HepG2 (cell line): ENCODE data around the gene ACSM2B. TPM values are rescaled to one million over a fixed set of nuclear protein-coding genes. Genes with fewer than 3 reads are reported as not detected.

ENCODE experiments used
- ARNT2 ChIP-seq: sonication (generic); formaldehyde crosslinking; IDR thresholded peaks from 2 replicates; pipeline ENCODE4 v1.8.0; 2022; ENCODE audit warnings: mild to moderate bottlenecking, low read depth, missing genetic modification reagents, moderate library complexity
- ERF ChIP-seq: IDR thresholded peaks from 2 replicates; pipeline ENCODE4 v1.6.1; 2018; ENCODE audit warnings: missing biosample characterization, missing genetic modification reagents
- GABPA ChIP-seq, 2 experiments: IDR thresholded peaks; 2 replicates each; pipeline ENCODE4 v1.6.1; 2011 to 2016; ENCODE audit warnings: low read depth in 2 of 2, low read length in 1 of 2, missing biosample characterization in 1 of 2, missing genetic modification characterization in 1 of 2
- HOXD1 ChIP-seq: sonication (generic); formaldehyde crosslinking; IDR thresholded peaks from 2 replicates; pipeline ENCODE4 v1.5.0; 2020; ENCODE audit warnings: missing genetic modification reagents
- JUN ChIP-seq: sonication (generic); formaldehyde crosslinking; IDR thresholded peaks from 2 replicates; pipeline ENCODE4 v1.4.0; 2020; ENCODE audit warnings: mild to moderate bottlenecking, missing genetic modification reagents
- KDM5B ChIP-seq: sonication (generic); formaldehyde crosslinking; IDR thresholded peaks from 2 replicates; pipeline ENCODE4 v1.4.0; 2020; ENCODE audit warnings: missing genetic modification reagents, mild to moderate bottlenecking, borderline replicate concordance
- KLF16 ChIP-seq, 2 experiments: sonication (generic) in 1 of 2; formaldehyde crosslinking in 1 of 2; IDR thresholded peaks; 2 replicates each; pipeline versions ENCODE4 v1.6.1 to v1.8.0; 2016 to 2023; ENCODE audit warnings: missing genetic modification reagents in 2 of 2, missing compliant biosample characterization in 1 of 2
- NFYB ChIP-seq: sonication (generic); formaldehyde crosslinking; IDR thresholded peaks from 2 replicates; pipeline ENCODE4 v1.4.0; 2020; ENCODE audit warnings: missing genetic modification reagents
- NKX3-1 ChIP-seq: sonication (generic); formaldehyde crosslinking; IDR thresholded peaks from 2 replicates; pipeline ENCODE4 v1.5.0; 2020; ENCODE audit warnings: missing genetic modification reagents
- NR2F2 ChIP-seq: IDR thresholded peaks from 2 replicates; pipeline ENCODE4 v1.6.1; 2012; ENCODE audit warnings: low read depth, inconsistent platforms, borderline replicate concordance
- PRMT3 ChIP-seq: sonication (generic); formaldehyde crosslinking; IDR thresholded peaks from 2 replicates; pipeline ENCODE4 v1.8.1; 2022; ENCODE audit warnings: low read depth, mild to moderate bottlenecking, moderate library complexity, missing genetic modification reagents, borderline replicate concordance
- RFX5 ChIP-seq: IDR thresholded peaks from 2 replicates; pipeline ENCODE4 v1.6.1; 2011; ENCODE audit warnings: low read depth, low read length, improper control_type of control experiment
- RORA ChIP-seq: sonication (generic); formaldehyde crosslinking; IDR thresholded peaks from 2 replicates; pipeline ENCODE4 v1.5.0; 2020; ENCODE audit warnings: mild to moderate bottlenecking, missing genetic modification reagents, moderate library complexity
- SIN3B ChIP-seq: fragments of 150-350 bp; IDR thresholded peaks from 2 replicates; pipeline ENCODE4 v1.6.1; 2014; ENCODE audit warnings: low read length
- ZFP1 ChIP-seq: IDR thresholded peaks from 2 replicates; pipeline ENCODE4 v1.6.1; 2016
- ZKSCAN5 ChIP-seq: sonication (generic); formaldehyde crosslinking; IDR thresholded peaks from 2 replicates; pipeline ENCODE4 v1.5.1; 2020; ENCODE audit warnings: mild to moderate bottlenecking, missing genetic modification reagents
- ZNF546 ChIP-seq: sonication (generic); formaldehyde crosslinking; conservative IDR thresholded peaks from 2 replicates; pipeline ENCODE4 v1.8.1; 2023; ENCODE audit warnings: mild to moderate bottlenecking, missing genetic modification reagents
- ZNF598 ChIP-seq: sonication (generic); formaldehyde crosslinking; IDR thresholded peaks from 2 replicates; pipeline ENCODE4 v1.5.1; 2020; ENCODE audit warnings: mild to moderate bottlenecking, missing genetic modification reagents, borderline replicate concordance
- ZNF607 ChIP-seq: sonication (generic); formaldehyde crosslinking; IDR thresholded peaks from 2 replicates; pipeline ENCODE4 v1.5.1; 2020; ENCODE audit warnings: missing genetic modification reagents, mild to moderate bottlenecking, borderline replicate concordance
- ZNF644 ChIP-seq: IDR thresholded peaks from 2 replicates; pipeline ENCODE4 v1.6.1; 2016; ENCODE audit warnings: low read depth
- ZNF768 ChIP-seq: sonication (generic); formaldehyde crosslinking; IDR thresholded peaks from 2 replicates; pipeline ENCODE4 v1.4.0; 2020; ENCODE audit warnings: missing genetic modification reagents
- ZNF776 ChIP-seq: sonication (generic); formaldehyde crosslinking; IDR thresholded peaks from 2 replicates; pipeline ENCODE4 v1.4.0; 2020; ENCODE audit warnings: mild to moderate bottlenecking, missing genetic modification reagents
- ZNF780A ChIP-seq: sonication (generic); formaldehyde crosslinking; IDR thresholded peaks from 2 replicates; pipeline ENCODE4 v1.8.0; 2022; ENCODE audit warnings: mild to moderate bottlenecking, missing genetic modification reagents, moderate library complexity
- ZNF782 ChIP-seq: sonication (generic); formaldehyde crosslinking; IDR thresholded peaks from 2 replicates; pipeline ENCODE4 v1.4.0; 2020; ENCODE audit warnings: missing genetic modification reagents, mild to moderate bottlenecking, borderline replicate concordance
- ZSCAN20 ChIP-seq: sonication (generic); formaldehyde crosslinking; IDR thresholded peaks from 2 replicates; pipeline ENCODE4 v1.4.0; 2020; ENCODE audit warnings: missing genetic modification reagents, mild to moderate bottlenecking, borderline replicate concordance
- polyA plus RNA-seq, 8 experiments: library from polyadenylated mRNA; depleted of rRNA in 3 of 8; stranded (reverse) in 7 of 8; unstranded in 1 of 8; fragments of >200 nt; fragmentation: Illumina TruSeq in 4 of 8; extraction: Trizol in 4 of 8; gene quantifications; 2 replicates each; pipeline versions ENCODE4 v1.2.1 to v1.2.3, GENCODE V29; 2011 to 2016; ENCODE audit warnings: low read depth in 4 of 8, missing spikeins in 1 of 8, mixed read lengths in 1 of 8; ENCODE audit not compliant: insufficient read depth in 1 of 8
- total RNA-seq, 5 experiments: library from RNA; depleted of rRNA; stranded (reverse); fragments of >200 nt; fragmentation: Illumina TruSeq; extraction: Trizol; gene quantifications; 2 replicates each; pipeline ENCODE4 v1.2.3, GENCODE V29; 2016; ENCODE audit warnings: low read depth in 1 of 5
- TF ChIP-seq, protein P1 (sequence below): sonication (generic); formaldehyde crosslinking; IDR thresholded peaks from 2 replicates; pipeline ENCODE4 v1.8.1; 2023; ENCODE audit warnings: missing genetic modification reagents, inconsistent platforms, borderline replicate concordance
- TF ChIP-seq, protein P2 (sequence below): sonication (generic); formaldehyde crosslinking; IDR thresholded peaks from 2 replicates; pipeline ENCODE4 v1.4.0; 2020; ENCODE audit warnings: missing genetic modification reagents, low read depth, mild to moderate bottlenecking, borderline replicate concordance
- TF ChIP-seq, protein P3 (sequence below): sonication (generic); formaldehyde crosslinking; IDR thresholded peaks from 2 replicates; pipeline ENCODE4 v1.5.1; 2020; ENCODE audit warnings: missing genetic modification reagents, mild to moderate bottlenecking, borderline replicate concordance
- TF ChIP-seq, protein P4 (sequence below): sonication (generic); formaldehyde crosslinking; conservative IDR thresholded peaks from 2 replicates; pipeline ENCODE4 v1.5.0; 2020; ENCODE audit warnings: missing genetic modification reagents

ACSM2B gene
- total and polyA plus RNA-seq, 2 of the 13 experiments (the other 11 are each of a cell fraction or from before 2014, with no cell fraction given) = 22.9 to 34.0 TPM

DNA sequence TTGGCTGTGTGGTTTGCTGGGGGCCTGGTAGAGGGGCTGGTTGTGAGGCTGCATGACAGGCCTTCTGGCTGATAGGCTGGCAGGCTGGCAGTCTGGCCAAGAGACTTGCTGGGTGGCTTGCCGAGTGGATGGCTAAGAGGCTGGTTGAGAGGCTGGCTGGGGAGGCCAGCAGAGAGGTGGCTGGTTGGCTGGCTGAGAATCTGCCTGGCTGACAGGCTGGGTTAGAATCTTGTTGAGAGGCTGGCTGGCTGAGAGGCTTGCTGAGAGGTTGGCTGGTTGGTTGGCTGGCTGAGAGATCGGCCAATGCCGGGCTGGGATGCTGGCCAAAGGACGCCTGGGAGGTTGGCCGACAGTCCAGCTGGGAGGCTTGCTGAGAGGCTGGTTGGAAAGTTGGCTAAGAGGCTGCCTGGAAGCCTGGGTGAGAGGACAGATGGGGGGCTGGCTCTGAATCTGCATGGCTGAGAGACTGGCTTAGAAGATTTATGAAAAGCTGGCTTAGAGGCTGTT, 35.9 kb upstream of the ACSM2B start (continued):
- TF ChIP-seq ZNF782 (CRISPR knock-in tag) (no peak), RFX5 (no peak), ZNF644 (peak; percentile 50; the same call in 1 of the 2 replicates), ERF (CRISPR knock-in tag) (no peak), ZNF768 (CRISPR knock-in tag) (no peak), GABPA (IDR thresholded peaks at IDR 0.05; ENCODE audit: low read depth, low read length) (no peak), GABPA (CRISPR knock-in tag; IDR thresholded peaks at IDR 0.05; ENCODE audit: low read depth) (no peak), ZNF780A (no peak), ZNF776 (no peak), ZNF607 (CRISPR knock-in tag) (no peak), PRMT3 (CRISPR knock-in tag) (no peak), NR2F2 (no peak), ZSCAN20 (CRISPR knock-in tag) (0 out of 2 replicates have a peak, but pooled peaks have one; percentile 21), JUN (no peak), HOXD1 (CRISPR knock-in tag) (no peak), ZNF546 (peak; percentile 38; the same call in 1 of the 2 replicates), KLF16 (CRISPR knock-in tag; IDR thresholded peaks at IDR 0.05) (no peak), NKX3-1 (CRISPR knock-in tag) (no peak), ZNF598 (CRISPR knock-in tag) (0 out of 2 replicates have a peak, but pooled peaks have one; percentile 6), ARNT2 (CRISPR knock-in tag) (0 out of 2 replicates have a peak, but pooled peaks have one; percentile 32), ZFP1 (CRISPR knock-in tag) (no peak), NFYB (0 out of 2 replicates have a peak, but pooled peaks have one; percentile 39), SIN3B (no peak), KDM5B (no peak; the same call in 1 of the 2 replicates), ZKSCAN5 (no peak), RORA (CRISPR knock-in tag) (no peak)
- TF ChIP-seq, protein P1, sequence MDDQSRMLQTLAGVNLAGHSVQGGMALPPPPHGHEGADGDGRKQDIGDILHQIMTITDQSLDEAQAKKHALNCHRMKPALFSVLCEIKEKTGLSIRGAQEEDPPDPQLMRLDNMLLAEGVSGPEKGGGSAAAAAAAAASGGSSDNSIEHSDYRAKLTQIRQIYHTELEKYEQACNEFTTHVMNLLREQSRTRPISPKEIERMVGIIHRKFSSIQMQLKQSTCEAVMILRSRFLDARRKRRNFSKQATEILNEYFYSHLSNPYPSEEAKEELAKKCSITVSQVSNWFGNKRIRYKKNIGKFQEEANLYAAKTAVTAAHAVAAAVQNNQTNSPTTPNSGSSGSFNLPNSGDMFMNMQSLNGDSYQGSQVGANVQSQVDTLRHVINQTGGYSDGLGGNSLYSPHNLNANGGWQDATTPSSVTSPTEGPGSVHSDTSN (CRISPR knock-in tag) = no peak
- TF ChIP-seq, protein P2, sequence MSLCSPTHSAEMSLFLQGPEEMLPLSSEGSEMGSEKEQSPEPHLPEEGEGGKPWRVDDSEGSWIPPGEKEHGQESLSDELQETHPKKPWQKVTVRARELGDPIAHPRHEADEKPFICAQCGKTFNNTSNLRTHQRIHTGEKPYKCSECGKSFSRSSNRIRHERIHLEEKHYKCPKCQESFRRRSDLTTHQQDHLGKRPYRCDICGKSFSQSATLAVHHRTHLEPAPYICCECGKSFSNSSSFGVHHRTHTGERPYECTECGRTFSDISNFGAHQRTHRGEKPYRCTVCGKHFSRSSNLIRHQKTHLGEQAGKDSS (CRISPR knock-in tag) = no peak
- TF ChIP-seq, protein P3, sequence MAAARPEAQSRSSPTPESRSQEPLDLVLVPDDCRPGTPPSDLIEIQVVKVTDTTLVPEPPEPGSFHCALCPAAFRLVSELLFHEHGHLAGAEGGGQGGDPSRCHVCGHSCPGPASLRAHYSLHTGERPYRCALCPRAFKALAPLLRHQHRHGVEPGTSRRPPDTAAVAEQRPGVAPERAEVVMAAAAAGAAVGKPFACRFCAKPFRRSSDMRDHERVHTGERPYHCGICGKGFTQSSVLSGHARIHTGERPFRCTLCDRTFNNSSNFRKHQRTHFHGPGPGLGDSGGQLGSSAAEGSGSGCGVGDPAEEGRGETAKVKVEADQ = no peak
- TF ChIP-seq, protein P4, sequence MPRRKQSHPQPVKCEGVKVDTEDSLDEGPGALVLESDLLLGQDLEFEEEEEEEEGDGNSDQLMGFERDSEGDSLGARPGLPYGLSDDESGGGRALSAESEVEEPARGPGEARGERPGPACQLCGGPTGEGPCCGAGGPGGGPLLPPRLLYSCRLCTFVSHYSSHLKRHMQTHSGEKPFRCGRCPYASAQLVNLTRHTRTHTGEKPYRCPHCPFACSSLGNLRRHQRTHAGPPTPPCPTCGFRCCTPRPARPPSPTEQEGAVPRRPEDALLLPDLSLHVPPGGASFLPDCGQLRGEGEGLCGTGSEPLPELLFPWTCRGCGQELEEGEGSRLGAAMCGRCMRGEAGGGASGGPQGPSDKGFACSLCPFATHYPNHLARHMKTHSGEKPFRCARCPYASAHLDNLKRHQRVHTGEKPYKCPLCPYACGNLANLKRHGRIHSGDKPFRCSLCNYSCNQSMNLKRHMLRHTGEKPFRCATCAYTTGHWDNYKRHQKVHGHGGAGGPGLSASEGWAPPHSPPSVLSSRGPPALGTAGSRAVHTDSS (CRISPR knock-in tag) = no peak
